ENCODE results near the gene ULK2.
"Not testable (repeated sequence)": the region's sequence is repeated elsewhere in the genome, so short reads cannot be mapped to it uniquely, and the experiment has no call there.

Gene ULK2

DNA sequence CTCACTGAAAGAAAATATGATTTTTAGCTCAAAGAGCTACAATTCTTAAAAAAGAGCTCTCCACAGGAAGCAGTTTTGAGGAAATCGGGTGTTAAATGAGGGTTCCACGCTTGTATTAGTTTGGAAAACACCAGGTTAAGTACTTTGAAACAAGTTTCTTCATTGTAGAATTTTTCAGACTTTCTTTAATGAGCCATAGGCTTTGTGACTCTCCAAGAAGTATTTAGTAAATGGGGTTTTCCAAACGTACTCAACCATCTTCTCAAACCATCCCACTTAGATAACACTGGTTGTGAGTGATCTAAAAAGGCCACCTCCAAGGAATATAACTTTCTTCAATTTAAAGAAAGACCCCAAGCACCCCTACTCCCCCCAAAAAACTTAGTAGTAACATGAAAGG lies 2.7 kb downstream of the ULK2 start:
- DNase-seq (ENCODE audit: low spot score), result no peak
- no peak for TF ChIP-seq CTCF (IDR thresholded peaks at IDR 0.05; ENCODE audit: extremely low read depth, missing control alignments)

DNA sequence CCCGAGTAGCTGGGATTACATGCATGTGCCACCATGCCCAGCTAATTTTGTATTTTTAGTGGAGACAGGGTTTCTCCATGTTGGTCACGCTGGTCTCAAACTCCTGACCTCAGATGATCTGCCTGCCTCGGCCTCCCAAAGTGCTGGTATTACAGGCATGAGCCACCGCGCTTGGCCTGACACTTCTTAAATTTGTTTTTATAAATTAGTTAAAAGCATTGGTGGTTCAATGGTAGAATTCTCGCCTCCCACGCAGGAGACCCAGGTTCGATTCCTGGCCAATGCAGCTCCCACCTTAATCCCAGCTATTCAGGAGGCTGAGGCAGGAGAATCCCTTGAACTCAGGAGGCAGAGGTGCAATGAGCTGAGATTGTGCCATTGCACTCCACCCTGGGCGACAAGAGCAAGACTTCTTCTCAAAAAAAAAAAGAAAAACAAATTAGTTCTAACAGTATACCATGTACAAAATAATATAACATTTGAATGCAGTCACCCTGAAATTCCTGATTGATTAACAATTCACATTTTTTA lies 7.0 kb downstream of the ULK2 start:
- DNase-seq (ENCODE audit: low spot score), result not testable (repeated sequence)

GRCh38 chr17:19857640-19858039 lies 10.1 kb downstream of the ULK2 start:
- DNase-seq (ENCODE audit: low spot score), result no peak
- no peak for TF ChIP-seq CTCF (IDR thresholded peaks at IDR 0.05; ENCODE audit: extremely low read depth, missing control alignments)

DNA sequence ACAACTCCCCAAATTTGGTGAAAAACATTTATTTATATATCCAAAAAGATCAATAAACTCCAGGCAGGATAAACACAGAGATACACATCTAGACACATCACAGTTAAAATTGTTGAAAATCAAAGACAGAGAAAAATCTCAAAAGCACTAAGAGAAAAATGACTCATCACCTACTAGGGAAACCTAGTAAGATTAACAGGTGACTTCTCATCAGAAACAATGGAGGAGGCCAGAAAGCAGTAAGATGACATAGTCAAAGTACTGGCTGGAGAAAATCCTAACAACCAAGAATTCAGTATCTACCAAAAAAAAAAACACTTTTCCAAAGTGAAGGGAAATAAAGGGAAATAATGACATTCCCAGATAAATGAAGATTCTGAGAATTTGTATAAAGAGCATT lies 33.8 kb downstream of the ULK2 start:
- no peak for DNase-seq (ENCODE audit: low spot score)
- no peak for TF ChIP-seq CTCF (IDR thresholded peaks at IDR 0.05; ENCODE audit: extremely low read depth, missing control alignments)

DNA sequence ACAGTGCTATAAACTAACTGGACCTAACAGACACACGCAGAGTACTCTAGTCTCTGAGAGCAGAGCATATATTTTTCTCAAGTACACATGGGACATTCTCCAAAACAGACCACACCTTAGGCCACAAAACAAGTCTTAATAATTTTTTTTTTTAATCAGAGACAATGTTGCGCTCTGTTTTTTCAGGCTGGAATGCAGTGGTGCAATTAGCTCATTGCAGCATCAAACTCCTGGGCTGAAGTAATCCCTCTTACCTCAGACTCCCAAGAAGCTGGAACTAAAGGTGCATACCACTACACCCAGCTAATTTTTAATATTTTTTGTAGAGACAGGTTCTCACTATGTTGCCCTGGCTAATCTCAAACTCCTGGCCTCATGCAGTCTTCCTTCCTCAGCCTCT lies 37.7 kb downstream of the ULK2 start:
- no peak for TF ChIP-seq CTCF (IDR thresholded peaks at IDR 0.05; ENCODE audit: extremely low read depth, missing control alignments)
- DNase-seq (ENCODE audit: low spot score), result no peak

- DNase-seq (ENCODE audit: low spot score), result no peak
- no peak for TF ChIP-seq CTCF (IDR thresholded peaks at IDR 0.05; ENCODE audit: extremely low read depth, missing control alignments)
Observed at GRCh38 chr17:19812407-19812806, 55.3 kb downstream of the ULK2 start.

DNA sequence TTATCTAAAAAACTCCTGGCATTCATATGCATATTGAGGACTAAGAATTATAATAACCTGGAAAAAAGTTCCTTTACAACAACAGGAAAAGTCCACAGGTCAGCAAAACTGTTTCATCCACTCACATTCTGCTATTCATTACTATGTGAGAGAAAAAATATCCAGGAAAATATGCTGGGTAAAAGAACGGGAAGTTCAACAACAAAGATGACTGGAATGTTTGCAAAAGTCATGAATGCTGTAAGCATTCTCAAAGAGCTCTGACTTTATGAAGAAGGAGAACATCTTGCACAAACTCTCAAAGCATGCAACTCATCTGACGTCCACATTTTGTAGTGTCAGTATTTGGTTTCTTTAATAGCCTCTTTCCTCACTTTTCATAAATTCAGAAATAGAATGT lies 62.7 kb downstream of the ULK2 start:
- no peak for DNase-seq (ENCODE audit: low spot score)
- TF ChIP-seq CTCF (IDR thresholded peaks at IDR 0.05; ENCODE audit: extremely low read depth, missing control alignments), result no peak

DNA sequence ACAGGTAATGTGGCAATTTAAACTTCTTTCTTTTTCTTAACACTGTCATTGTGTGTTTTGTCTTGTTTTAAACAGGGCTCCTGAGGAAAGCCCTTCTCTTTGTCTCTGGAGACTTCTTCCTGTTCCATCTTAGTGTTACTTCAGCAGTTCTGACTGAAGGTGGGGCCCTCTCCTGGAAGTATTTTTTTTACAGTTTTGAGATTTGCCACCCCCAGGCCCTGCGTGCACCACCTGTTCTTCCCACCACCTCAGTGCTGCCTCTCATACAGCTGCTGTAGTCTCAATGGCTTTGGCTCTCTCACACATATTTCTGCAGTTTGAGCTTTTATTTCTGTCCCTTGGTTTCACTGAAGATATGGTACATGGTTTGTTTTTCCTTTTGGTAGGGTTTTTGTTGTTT lies 67.2 kb downstream of the ULK2 start:
- DNase-seq (ENCODE audit: low spot score), result no peak
- TF ChIP-seq CTCF (IDR thresholded peaks at IDR 0.05; ENCODE audit: extremely low read depth, missing control alignments), result no peak
